ENCODE data around the gene VWA5B2.
"Not testable (repeated sequence)": the region's sequence is repeated elsewhere in the genome, so short reads cannot be mapped to it uniquely, and the experiment has no call there.

The VWA5B2 gene

DNA sequence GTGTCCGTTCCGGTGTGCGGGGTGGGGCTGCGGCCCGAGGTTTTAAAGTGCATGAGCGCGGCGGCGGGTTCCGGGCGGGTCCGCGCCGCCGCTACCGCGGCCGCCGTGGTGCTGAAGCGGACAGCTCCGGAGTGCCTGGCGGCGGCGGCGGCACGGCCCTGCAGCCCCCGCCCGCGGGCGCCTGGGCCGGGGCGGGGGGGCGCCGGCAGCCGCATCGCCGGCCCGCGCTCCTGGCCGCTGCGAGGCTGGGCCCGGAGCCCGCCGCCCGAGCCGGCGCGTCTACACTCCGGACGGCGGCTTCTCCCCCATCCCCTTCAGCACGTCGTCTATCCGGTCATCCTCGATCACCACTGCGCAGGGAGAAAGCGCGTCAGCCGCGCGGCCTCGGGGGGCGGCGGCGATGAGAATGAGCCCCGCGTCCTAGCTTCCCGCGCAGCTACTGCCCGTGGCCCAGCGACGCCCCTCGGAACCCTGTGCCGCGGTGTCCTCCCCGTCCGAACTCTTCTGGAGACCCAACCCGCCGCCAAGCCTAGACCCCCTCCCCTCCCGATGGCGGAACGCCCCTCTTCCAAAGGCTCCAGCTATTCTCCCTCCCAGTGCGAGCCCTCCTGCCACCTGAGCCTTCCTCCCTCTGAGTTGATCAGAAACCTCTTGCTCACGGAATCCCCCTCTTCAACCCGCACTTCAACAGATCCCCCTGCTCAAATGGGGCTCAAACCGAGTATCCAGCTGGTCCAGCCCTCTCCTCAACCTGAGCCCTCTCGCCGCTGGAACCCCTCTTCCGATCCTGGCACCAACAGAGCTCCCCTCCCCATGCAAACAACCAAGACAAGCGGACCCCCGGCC is 30.7 kb downstream of the VWA5B2 start:
- H3K9ac ChIP-seq (ENCODE audit: low read depth, low read length): no peak overlapping the region
- no peak overlapping the region for H3K27ac ChIP-seq (ENCODE audit: low read depth, low read length)
- H3K4me1 ChIP-seq (ENCODE audit: control insufficient read depth, insufficient read depth, low read length): peaks cover 6% of the 10 kb centered on the region

DNA sequence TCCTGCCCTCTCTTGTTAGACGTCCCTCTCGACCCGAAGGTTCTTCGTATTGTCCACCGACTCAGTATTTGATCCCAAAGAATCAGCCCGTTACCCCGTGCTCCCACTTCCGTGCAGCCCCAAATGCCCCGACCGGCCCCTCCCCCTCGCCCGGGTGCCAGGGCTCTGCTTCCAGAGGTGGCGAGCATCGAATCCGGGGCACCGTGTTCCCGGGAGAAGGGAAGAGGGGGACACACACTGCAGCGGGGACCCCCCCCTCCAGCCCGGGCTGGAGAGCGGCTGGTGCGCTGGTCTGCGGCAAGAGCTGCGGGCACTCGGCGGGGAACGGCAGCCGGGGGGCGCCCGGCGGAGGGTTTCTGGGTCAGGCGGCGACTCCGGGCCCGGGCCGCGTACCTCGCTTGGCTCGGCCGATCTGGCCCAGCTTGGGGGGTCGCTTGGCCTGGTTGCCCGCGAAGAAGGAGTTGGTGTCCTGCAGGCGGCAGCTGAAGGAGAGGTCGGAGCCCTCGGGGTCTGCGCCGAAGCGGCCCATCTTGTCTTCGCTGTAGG is 31.4 kb downstream of the VWA5B2 start:
- H3K4me1 ChIP-seq (ENCODE audit: control insufficient read depth, insufficient read depth, low read length): peaks cover 6% of the 10 kb centered on the region
- H3K9me3 ChIP-seq (ENCODE audit: control insufficient read depth, insufficient read depth, low read length): no peaks in the 10 kb centered on the region
- 0 out of 2 replicates have a peak overlapping the region, but pooled peaks have one; percentile 26 for H3K9ac ChIP-seq (ENCODE audit: low read depth, low read length)
- H3K36me3 ChIP-seq (ENCODE audit: control insufficient read depth, insufficient read depth, low read length): 0 out of 2 replicates have a peak, but pooled peaks cover 5% of the 10 kb centered on the region
- H3K27me3 ChIP-seq (ENCODE audit: control insufficient read depth, insufficient read depth, low read length): peaks cover 53% of the 10 kb centered on the region
- peak overlapping the region; percentile 73 for H3K4me3 ChIP-seq (ENCODE audit: low read depth, low read length)
- H3K27ac ChIP-seq (ENCODE audit: low read depth, low read length): peak overlapping the region; percentile 69

More for the DNA sequence above, 30.7 kb downstream of the VWA5B2 start:
- H3K36me3 ChIP-seq (ENCODE audit: control insufficient read depth, insufficient read depth, low read length): 0 out of 2 replicates have a peak, but pooled peaks cover 5% of the 10 kb centered on the region
- peaks cover 53% of the 10 kb centered on the region for H3K27me3 ChIP-seq (ENCODE audit: control insufficient read depth, insufficient read depth, low read length)
- H3K4me3 ChIP-seq (ENCODE audit: low read depth, low read length): peak overlapping the region; percentile 73
- H3K9me3 ChIP-seq (ENCODE audit: control insufficient read depth, insufficient read depth, low read length): no peaks in the 10 kb centered on the region

DNA sequence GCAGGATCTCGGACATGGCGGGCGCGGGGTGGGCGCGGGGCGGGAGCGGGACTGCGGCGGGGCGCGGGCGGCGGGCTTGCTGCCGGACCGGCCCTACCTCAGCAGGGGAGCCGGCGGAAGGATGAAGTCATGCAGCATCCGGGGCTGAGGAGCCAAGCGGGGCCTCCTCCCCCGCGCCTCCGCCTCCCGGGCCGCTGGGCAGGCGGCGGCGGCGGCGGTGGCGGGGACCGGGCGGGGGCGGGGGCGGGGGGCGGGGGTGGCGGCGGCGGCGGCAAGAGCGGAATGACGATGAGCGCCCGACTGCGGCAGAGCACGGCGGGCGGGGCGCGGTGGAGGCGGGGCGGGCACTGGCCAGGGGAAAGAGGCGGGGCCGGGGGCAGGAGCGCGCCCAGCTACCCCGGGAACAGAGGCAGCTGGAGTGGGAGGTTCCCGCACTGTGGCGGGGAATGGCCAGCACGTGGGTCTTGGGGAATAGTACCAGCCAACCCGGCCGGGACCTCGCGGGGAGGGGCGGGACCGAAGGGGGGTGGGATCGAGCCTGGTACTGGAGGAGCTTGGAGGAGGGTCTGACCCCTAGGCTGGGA is 32.0 kb downstream of the VWA5B2 start, which contains the start of gene CAMK2N2:
Gene CAMK2N2 (minus strand): TSS at position 284 of the 584 bp plus-strand sequence. CDS start 268 bp downstream, at position 16.
- Histone ChIP-seq H3K27me3 (ENCODE audit: control insufficient read depth, insufficient read depth, low read length) (peaks cover 53% of the 10 kb centered on the region), H3K9me3 (ENCODE audit: control insufficient read depth, insufficient read depth, low read length) (no peaks in the 10 kb centered on the region), H3K36me3 (ENCODE audit: control insufficient read depth, insufficient read depth, low read length) (0 out of 2 replicates have a peak, but pooled peaks cover 5% of the 10 kb centered on the region), H3K27ac (ENCODE audit: low read depth, low read length) (peak within 1 kb of the TSS; percentile 69), H3K4me3 (ENCODE audit: low read depth, low read length) (peak within 1 kb of the TSS; percentile 73), H3K4me1 (ENCODE audit: control insufficient read depth, insufficient read depth, low read length) (peaks cover 6% of the 10 kb centered on the region), H3K9ac (ENCODE audit: low read depth, low read length) (0 out of 2 replicates have a peak within 1 kb of the TSS, but pooled peaks have one; percentile 26)

DNA sequence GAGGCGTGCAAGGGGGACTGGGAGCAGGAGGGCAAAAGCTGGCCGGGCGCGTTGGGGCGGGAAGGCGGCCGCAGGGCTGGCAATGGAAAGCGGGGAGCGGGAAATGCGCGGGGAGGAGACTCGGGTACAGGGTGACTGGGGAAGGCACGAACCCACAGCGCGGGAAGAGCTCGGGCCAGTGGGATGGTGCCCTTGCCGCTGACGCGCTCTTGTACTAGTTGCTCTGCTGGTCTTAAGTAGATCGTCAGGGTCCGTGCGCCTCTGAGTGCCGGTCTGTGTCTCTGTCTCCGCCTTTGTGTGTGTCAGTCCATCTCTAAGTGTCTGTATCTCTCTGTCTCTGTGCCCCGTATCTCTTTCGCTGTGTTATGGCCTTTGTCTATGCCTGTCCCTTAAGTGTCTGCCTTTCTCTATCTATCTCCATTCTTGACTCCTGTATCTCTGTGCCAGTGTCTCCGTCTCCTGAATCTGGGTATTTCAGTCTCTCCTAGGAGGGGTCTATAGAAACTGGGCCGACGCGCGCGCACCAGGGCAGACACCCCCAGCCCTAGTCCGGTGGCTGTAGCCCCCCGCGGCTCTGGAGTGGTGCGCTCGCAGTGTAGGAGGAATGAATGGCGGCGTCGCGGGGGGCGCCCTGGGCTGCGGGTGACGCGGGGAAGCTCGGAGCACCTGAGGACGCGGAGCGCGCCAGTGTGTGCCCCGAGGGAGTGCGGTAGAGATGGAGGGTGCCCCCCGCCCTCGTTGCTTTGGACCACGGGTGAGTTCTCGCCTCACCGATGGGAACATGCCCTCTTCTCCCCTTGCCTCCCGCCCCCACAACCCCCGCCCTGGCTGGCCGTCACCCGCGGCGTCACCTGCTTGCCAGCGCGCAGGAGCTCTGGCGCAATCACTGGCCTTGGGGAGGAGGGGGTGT is 32.7 kb downstream of the VWA5B2 start:
- Histone ChIP-seq H3K36me3 (ENCODE audit: control insufficient read depth, insufficient read depth, low read length) (0 out of 2 replicates have a peak, but pooled peaks cover 5% of the 10 kb centered on the region), H3K9me3 (ENCODE audit: control insufficient read depth, insufficient read depth, low read length) (no peaks in the 10 kb centered on the region), H3K27me3 (ENCODE audit: control insufficient read depth, insufficient read depth, low read length) (peaks cover 53% of the 10 kb centered on the region), H3K27ac (ENCODE audit: low read depth, low read length) (peak overlapping the region; percentile 40), H3K4me3 (ENCODE audit: low read depth, low read length) (peak overlapping the region; percentile 64), H3K9ac (ENCODE audit: low read depth, low read length) (no peak overlapping the region), H3K4me1 (ENCODE audit: control insufficient read depth, insufficient read depth, low read length) (peaks cover 6% of the 10 kb centered on the region)

DNA sequence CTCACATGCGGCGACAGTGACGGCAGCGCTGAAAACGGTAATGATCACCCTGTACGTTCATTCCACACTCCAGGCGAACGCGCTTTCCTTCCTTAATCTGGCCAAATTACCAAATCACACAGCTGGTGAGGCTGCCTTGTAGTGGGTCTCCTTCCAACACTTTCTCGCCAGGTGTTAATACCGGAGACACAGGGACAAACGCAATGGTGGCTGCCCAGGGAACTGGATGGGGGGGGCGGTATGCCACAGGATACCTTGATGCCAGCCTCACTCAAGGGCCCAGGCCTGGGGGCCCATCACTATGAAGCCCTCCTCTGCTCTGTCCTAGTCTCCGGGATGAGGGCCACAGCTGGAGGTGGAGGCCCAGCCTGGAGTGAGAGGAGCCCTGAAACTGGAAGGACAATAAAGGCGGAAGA is 33.4 kb downstream of the VWA5B2 start:
- peaks cover 6% of the 10 kb centered on the region for H3K4me1 ChIP-seq (ENCODE audit: control insufficient read depth, insufficient read depth, low read length)
- H3K9me3 ChIP-seq (ENCODE audit: control insufficient read depth, insufficient read depth, low read length): no peaks in the 10 kb centered on the region
- H3K27me3 ChIP-seq (ENCODE audit: control insufficient read depth, insufficient read depth, low read length): peaks cover 51% of the 10 kb centered on the region
- 0 out of 2 replicates have a peak, but pooled peaks cover 5% of the 10 kb centered on the region for H3K36me3 ChIP-seq (ENCODE audit: control insufficient read depth, insufficient read depth, low read length)
- H3K9ac ChIP-seq (ENCODE audit: low read depth, low read length): no peak overlapping the region
- H3K27ac ChIP-seq (ENCODE audit: low read depth, low read length): no peak overlapping the region
- H3K4me3 ChIP-seq (ENCODE audit: low read depth, low read length): peak overlapping the region; percentile 64

DNA sequence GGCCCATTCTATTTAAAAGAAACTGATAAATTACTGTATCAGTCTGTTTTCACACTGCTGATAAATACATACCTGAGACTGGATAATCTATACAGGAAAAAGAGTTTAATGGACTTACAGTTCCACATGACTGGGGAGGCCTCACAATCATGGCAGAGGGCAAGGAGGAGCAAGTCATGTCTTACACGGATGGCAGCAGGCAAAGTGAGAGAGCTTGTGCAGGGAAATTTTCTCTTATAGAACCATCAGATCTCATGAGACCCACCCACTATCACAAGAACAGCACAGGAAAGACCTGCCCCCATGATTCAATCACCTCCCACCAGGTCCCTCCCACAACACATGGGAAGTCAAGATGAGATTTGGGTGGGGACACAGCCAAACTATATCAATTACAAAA is 37.9 kb downstream of the VWA5B2 start:
- H3K9ac ChIP-seq (ENCODE audit: low read depth, low read length); H3K36me3 ChIP-seq (ENCODE audit: control insufficient read depth, insufficient read depth, low read length); H3K27ac ChIP-seq (ENCODE audit: low read depth, low read length); H3K4me3 ChIP-seq (ENCODE audit: low read depth, low read length); H3K9me3 ChIP-seq (ENCODE audit: control insufficient read depth, insufficient read depth, low read length); H3K4me1 ChIP-seq (ENCODE audit: control insufficient read depth, insufficient read depth, low read length): not testable (repeated sequence)
- peaks cover 13% of the 10 kb centered on the region for H3K27me3 ChIP-seq (ENCODE audit: control insufficient read depth, insufficient read depth, low read length)

- H3K27ac ChIP-seq (ENCODE audit: low read depth, low read length): no peak overlapping the region
These were observed 42.9 kb downstream of the VWA5B2 start for GRCh38 chr3:184272269-184272668.

GRCh38 chr3:184275381-184275701 is 46.0 kb downstream of the VWA5B2 start:
- peaks cover 30% of the 10 kb centered on the region for H3K27me3 ChIP-seq (ENCODE audit: control insufficient read depth, insufficient read depth, low read length)
- no peak overlapping the region for H3K27ac ChIP-seq (ENCODE audit: low read depth, low read length)
- no peak overlapping the region for H3K9ac ChIP-seq (ENCODE audit: low read depth, low read length)
- H3K4me3 ChIP-seq (ENCODE audit: low read depth, low read length): peak overlapping the region; percentile 45
- H3K36me3 ChIP-seq (ENCODE audit: control insufficient read depth, insufficient read depth, low read length): no peaks in the 10 kb centered on the region
- no peaks in the 10 kb centered on the region for H3K9me3 ChIP-seq (ENCODE audit: control insufficient read depth, insufficient read depth, low read length)
- no peaks in the 10 kb centered on the region for H3K4me1 ChIP-seq (ENCODE audit: control insufficient read depth, insufficient read depth, low read length)

More at GRCh38 chr3:184272269-184272668, 42.9 kb downstream of the VWA5B2 start:
- Histone ChIP-seq H3K36me3 (ENCODE audit: control insufficient read depth, insufficient read depth, low read length) (no peaks in the 10 kb centered on the region), H3K9ac (ENCODE audit: low read depth, low read length) (no peak overlapping the region), H3K4me1 (ENCODE audit: control insufficient read depth, insufficient read depth, low read length) (no peaks in the 10 kb centered on the region), H3K9me3 (ENCODE audit: control insufficient read depth, insufficient read depth, low read length) (no peaks in the 10 kb centered on the region), H3K4me3 (ENCODE audit: low read depth, low read length) (no peak overlapping the region), H3K27me3 (ENCODE audit: control insufficient read depth, insufficient read depth, low read length) (peaks cover 26% of the 10 kb centered on the region)

GRCh38 chr3:184275961-184276910 is 46.9 kb downstream of the VWA5B2 start, which contains the start of gene ECE2:
Gene ECE2 (plus strand): TSS chr3:184276022. CDS start chr3:184276154, 132 bp downstream.
- peak within 1 kb of the TSS; percentile 45 for H3K4me3 ChIP-seq (ENCODE audit: low read depth, low read length)
- H3K27ac ChIP-seq (ENCODE audit: low read depth, low read length): no peak within 1 kb of the TSS
- no peaks in the 10 kb centered on the region for H3K36me3 ChIP-seq (ENCODE audit: control insufficient read depth, insufficient read depth, low read length)
- H3K9ac ChIP-seq (ENCODE audit: low read depth, low read length): no peak within 1 kb of the TSS
- peaks cover 30% of the 10 kb centered on the region for H3K27me3 ChIP-seq (ENCODE audit: control insufficient read depth, insufficient read depth, low read length)
- no peaks in the 10 kb centered on the region for H3K4me1 ChIP-seq (ENCODE audit: control insufficient read depth, insufficient read depth, low read length)
- no peaks in the 10 kb centered on the region for H3K9me3 ChIP-seq (ENCODE audit: control insufficient read depth, insufficient read depth, low read length)

Data from HUES48 (cell line).